T-helper 2 cell treated with Interferon-gamma antibody and Interleukin-4, amounts not matched to agents 100 ng/mL and 5 ng/mL, for 36 hours (primary cell): ENCODE measurements around the gene DST. TPM values are rescaled to one million over a fixed set of nuclear protein-coding genes. Genes with fewer than 3 reads are reported as not detected.
"Not testable (repeated sequence)": the region's sequence is repeated elsewhere in the genome, so short reads cannot be mapped to it uniquely, and the experiment has no call there.

Experiments used
- intact Hi-C: fragments of 100-400 bp; cut with micrococcal nuclease; formaldehyde crosslinking; loops from one replicate; pipeline ENCODE4 v1.15.1; 2023
- total RNA-seq: library from RNA; stranded (reverse); gene quantifications from 2 replicates; pipeline ENCODE4 v1.2.3, GENCODE V29; 2022

DST gene
- total RNA-seq, 1 donor from 2014 or later: 6.1 TPM

- intact Hi-C loops: no loop called here
Observed at GRCh38 chr6:56573624-56574023, 69.1 kb downstream of the DST start.

GRCh38 chr6:56572788-56573471, 69.8 kb downstream of the DST start:
- intact Hi-C loops: no loop called here

GRCh38 chr6:56571605-56572004, 71.1 kb downstream of the DST start:
- intact Hi-C loops: no loop called here

- intact Hi-C loops: loop anchor here (1.0 kb wide), 1 partner anchor 211 kb away; no protein-coding TSS in a partner anchor
Observed at GRCh38 chr6:56570413-56571359, 72.0 kb downstream of the DST start.

DNA sequence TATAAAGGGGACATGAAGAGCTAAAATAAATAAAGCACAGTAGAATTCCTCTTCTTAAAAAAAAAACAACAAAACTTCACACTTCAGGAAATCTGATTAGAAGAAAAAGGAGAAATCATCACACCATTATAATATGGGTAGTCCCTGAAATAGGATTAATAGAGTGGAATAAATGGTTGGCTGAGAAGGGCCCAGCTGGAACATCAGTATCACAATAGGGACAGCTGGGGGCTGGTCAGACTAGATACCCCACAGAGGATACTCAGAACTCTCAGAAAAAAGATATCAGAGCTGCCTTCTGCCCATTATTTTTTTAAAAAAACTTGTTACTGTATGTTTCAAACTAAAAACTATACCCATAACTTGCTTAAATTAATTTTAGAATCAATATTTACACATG, 75.2 kb downstream of the DST start:
- intact Hi-C loops: no loop called here

DNA sequence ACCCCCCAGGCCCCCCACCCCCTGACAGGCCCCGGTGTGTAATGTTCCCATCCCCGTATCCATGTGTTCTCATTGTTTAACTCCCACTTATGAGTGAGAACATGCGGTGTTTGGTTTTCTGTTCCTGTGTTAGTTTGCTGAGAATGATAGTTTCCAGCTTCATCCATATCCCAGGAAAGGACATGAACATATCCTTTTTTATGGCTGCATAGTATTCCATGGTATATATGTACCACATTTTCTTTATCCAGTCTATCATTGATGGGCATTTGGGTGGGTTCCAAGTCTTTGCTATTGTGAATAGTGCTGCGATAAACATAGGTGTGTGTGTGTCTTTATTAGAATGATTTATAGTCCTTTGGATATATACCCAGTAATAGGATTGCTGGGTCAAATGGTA, 80.0 kb downstream of the DST start:
- intact Hi-C loops: not testable (repeated sequence)

GRCh38 chr6:56556751-56557540, 85.7 kb downstream of the DST start:
- intact Hi-C loops: no loop called here

DNA sequence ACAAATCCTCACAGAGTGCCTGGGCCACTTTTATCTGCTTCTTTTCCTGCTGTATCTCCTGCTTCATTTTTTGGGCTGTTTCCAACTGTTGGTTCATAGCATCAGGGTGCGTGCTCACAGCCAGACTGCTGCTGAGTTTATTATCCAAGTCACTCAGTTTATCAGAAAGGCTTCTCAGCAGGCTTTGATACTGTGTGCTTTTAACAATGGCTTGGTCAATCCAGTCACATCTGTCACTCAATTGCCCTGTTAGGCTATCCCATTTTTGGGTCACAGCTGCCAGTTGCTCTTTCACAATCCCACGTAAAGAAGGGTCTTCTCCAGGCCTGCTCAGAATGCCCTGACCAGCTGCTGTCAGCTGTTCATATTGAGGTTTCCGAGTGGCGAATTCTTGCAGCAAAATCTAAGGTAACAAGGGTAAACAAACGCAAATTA, 87.2 kb downstream of the DST start:
- intact Hi-C loops: no loop called here

DNA sequence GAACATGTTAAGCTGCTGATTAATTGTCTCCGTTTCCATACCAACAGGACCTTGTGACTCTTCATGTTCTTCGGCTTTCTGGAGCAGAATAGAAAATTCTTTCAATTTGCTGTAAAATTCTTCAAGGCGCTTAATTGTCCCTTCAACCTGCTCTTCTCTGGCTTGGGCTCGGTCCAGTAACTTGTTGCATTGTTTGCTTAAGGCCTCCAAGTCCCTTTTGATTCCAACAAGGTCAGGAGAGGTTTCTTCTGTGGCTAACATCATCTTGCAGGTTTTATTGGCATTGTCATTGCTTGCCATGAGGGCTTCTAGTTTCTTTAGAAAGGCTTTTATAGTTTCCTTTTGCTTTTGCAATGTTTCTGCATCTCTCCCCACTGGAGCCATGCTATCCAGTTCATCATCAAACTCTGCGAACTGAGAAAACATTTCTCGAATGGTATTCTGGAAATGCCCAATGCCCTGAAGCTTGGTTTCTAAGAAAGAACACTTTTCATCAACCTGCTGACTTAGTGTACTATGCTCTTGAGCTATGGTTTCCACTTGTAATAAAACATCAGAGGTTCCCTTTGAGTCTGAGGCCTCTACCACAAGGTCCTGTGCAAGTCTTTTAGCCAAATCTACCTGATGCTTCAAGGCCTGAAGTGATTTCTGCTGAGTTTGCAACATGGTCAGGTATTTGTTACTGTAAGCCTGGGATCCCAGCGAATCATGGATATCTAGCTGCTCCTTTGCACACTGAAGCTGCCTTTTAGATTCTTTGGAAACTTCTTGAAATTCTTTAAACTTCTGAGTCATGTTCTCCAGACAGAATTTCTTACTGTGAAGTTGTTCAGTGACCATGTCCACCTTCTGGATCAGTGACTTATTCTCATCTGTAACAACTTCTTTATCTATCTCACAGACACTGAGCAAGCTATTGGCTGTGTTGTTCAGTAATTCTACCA, 90.2 kb downstream of the DST start:
- intact Hi-C loops: no loop called here

DNA sequence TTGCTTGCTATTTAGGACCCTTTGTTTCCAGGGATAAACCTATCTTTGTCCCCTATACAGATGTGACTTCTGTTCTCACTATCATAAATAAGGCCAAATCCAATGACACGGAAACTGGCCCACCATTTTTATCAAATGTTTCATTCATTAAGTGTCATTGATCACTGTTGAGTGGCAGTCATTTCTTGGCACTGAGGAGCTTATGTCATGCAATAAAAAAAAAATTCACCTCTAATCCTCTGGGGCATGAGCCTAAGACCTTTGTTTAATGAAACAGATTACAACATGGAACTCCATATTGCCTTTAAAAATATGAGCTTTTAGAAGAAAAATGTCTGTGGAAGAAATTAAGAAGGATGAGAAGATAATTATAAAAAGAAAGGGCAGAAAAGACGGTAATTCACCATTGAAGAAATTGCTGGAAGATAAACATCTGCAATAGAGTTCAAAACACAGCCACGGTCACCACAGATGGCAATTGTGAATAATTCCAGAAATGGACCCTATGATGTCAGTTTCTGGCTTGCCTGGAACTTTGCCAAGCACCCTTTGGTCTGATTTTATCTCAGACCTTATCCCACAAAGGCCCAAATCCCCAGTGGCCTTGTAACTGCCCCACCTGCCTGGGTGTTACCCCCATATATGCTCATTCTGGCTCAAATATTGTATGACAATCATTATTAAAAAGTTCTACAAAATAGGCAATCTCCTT, 91.1 kb downstream of the DST start:
- intact Hi-C loops: no loop called here

DNA sequence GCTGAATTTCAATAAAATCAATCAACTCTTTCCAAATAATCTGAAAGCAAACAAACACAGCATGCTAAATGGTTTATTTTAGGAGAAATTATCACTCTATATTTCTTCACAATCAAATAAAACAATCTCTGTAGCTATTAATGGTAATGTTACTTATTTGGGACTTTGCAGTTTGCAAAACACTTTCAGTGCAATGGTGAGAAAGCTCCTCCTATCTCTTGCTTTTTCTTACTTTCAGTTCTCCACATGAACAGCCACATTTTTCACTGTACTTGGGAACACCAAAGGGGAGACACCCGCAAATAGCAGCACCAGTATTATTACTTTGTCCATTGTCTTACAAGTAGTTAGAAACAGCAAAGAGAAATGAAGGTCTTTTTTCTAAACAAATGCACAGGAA, 92.4 kb downstream of the DST start:
- intact Hi-C loops: no loop called here

DNA sequence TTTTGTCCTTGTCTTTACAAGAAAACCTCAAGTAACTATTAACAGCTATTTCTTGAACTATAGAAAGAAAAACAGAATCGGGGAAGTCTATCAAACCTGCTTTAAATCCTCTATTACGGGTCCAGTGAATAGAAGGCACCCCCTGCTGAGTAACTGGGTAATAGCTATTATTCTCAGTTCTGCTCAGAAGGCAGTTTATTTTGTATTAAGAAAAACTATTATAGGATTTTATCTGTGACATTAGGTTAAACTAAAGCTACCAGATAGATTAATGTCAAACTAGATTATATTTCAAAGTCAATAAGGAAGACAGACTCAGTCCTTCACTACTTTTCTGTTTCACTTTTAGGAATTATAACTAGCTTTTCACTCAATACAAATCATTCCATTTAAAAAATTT, 93.7 kb downstream of the DST start:
- intact Hi-C loops: loop anchor here (10.0 kb wide), 1 partner anchor 626 kb away; the partner anchor contains the start of gene BAG2

GRCh38 chr6:56547687-56548086, 95.0 kb downstream of the DST start:
- intact Hi-C loops: loop anchor here (10.0 kb wide), 1 partner anchor 627 kb away; the partner anchor contains the start of gene BAG2

GRCh38 chr6:56542364-56543331, 100.0 kb downstream of the DST start:
- intact Hi-C loops: loop anchor here (2.0 to 10.0 kb wide), 3 partner anchors 50 to 680 kb away; partner anchors contain the start of genes BAG2 and RAB23

DNA sequence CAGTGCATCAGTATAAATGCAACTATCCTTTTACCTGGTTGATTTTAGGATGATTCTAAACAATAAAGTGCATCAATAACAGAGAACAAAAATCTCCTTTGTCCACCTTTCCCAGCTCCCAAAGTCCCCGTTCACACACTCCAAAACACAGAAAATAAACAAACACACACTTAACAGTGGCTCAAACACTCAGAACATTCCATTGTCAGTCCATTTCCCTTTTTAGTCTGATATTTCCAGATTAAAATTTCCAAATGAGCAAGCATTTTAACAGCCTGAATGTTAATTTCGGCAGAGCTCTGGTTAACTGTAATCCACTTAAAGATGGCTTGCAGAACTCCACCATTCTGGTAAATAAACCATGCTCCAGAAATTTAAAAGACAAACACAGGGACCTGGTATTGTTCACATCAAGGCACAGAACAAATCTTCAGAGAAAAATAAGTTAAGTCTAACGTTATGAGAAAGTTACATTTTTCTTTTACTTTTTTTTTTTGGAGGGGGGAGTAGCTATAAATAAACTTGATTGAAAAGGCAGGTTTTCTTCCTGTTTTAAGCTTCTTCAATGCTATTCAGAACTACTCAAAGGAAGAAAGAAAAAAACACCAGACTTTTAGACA, 100.8 kb downstream of the DST start:
- intact Hi-C loops: loop anchor here (2.0 to 10.0 kb wide), 3 partner anchors 51 to 680 kb away; partner anchors contain the start of genes BAG2 and RAB23

DNA sequence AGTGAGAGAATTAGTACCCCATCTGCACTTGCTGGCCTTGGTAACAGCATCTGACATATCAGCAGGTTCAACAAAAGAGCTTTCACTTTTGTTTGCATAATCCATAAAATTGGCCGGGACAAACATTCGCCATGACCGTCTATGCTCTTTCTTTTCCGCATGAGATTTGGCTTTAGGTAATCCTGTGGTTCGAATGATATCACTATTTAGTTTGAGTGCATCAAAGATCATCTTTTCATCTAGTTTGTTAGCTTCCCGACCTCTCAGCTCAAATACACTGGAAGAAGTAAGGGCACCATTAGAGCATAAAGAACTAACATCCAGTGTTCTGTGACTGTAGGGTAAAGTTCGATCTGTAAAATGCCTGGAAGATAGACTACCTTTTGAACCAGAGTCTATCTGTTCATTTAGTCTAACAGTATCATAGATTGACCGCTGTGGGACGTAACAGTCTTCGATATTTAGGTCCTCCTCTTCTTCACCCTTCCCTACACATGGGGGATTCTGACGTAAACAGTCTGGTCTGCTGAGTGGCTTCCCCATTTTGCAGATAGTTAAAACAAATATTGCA, 101.6 kb downstream of the DST start:
- intact Hi-C loops: loop anchor here (5.0 to 10.0 kb wide), 2 partner anchors 634 to 681 kb away; partner anchors contain the start of genes BAG2 and RAB23
